OCI-LY7 (cell line): Measurements from ENCODE around the gene CLCN4.

Experiments
- CTCF ChIP-seq: fragments of 200-600 bp; sonication (generic); conservative IDR thresholded peaks from 2 replicates; pipeline ENCODE4 v1.5.1; 2014; ENCODE audit warnings: mild to moderate bottlenecking, antibody characterized with exemption, low read length, moderate library complexity, mixed read lengths
- EZH2phosphoT487 ChIP-seq: fragments of 200-600 bp; sonication (generic); IDR thresholded peaks from 2 replicates; pipeline ENCODE4 v1.6.1; 2018; ENCODE audit warnings: low read depth, borderline replicate concordance, mild to moderate bottlenecking, mixed run types, antibody characterized with exemption, low read length, moderate library complexity, mixed read lengths

- no peak for TF ChIP-seq CTCF
- no peak for TF ChIP-seq EZH2phosphoT487
These were observed 45.2 kb upstream of the CLCN4 start for GRCh38 chrX:10111364-10112148.
